Neural cell (in vitro differentiated cells): ENCODE results near the gene MAD2L1. TPM values are rescaled to one million over a fixed set of nuclear protein-coding genes. Genes with fewer than 3 reads are reported as not detected.

ENCODE experiments used
- H2AFZ ChIP-seq: fragments of 200-600, 300-800 bp; sonication (generic), shearing (Covaris generic); 2 replicates; pipeline ENCODE4 v1.6.0; 2014; ENCODE audit warnings: low read depth, mild to moderate bottlenecking, antibody characterized with exemption, low read length, moderate library complexity
- H3F3A ChIP-seq: fragments of 200-600 bp; shearing (Covaris generic); 2 replicates; pipeline ENCODE4 v1.6.1; 2016; ENCODE audit warnings: mild to moderate bottlenecking, moderate library complexity, mixed read lengths, antibody characterized with exemption, low read length; ENCODE audit not compliant: insufficient read depth, poor library complexity, severe bottlenecking
- H3K27ac ChIP-seq: fragments of 200-600, 300-800 bp; sonication (generic), shearing (Covaris generic); 2 replicates; pipeline ENCODE4 v1.5.1; 2014; ENCODE audit warnings: mild to moderate bottlenecking, low read length, moderate library complexity
- H3K27me3 ChIP-seq: fragments of 300-800, 200-600 bp; sonication (generic), shearing (Covaris generic); 2 replicates; pipeline ENCODE4 v1.6.0; 2014; ENCODE audit warnings: mild to moderate bottlenecking, low read depth, low read length, moderate library complexity; ENCODE audit not compliant: insufficient read depth
- H3K36me3 ChIP-seq: fragments of 300-800, 200-600 bp; sonication (generic), shearing (Covaris generic); 2 replicates; pipeline ENCODE4 v1.5.1; 2014; ENCODE audit warnings: mild to moderate bottlenecking, antibody characterized with exemption, low read length, moderate library complexity; ENCODE audit not compliant: insufficient read depth
- H3K4me2 ChIP-seq: fragments of 300-800, 200-600 bp; sonication (generic), shearing (Covaris generic); 2 replicates; pipeline ENCODE4 v1.6.0; 2014; ENCODE audit warnings: mild to moderate bottlenecking, low read length
- H3K4me3 ChIP-seq: fragments of 300-800, 200-600 bp; sonication (generic), shearing (Covaris generic); 2 replicates; pipeline ENCODE4 v1.5.1; 2014; ENCODE audit warnings: mild to moderate bottlenecking, low read length, moderate library complexity
- H3K79me2 ChIP-seq: fragments of 200-600 bp; shearing (Covaris generic); replicated peaks from 2 replicates; pipeline ENCODE4 v1.6.0; 2014; ENCODE audit warnings: mild to moderate bottlenecking, low read length, moderate library complexity; ENCODE audit not compliant: insufficient read depth
- H3K9ac ChIP-seq: fragments of 300-800, 200-600 bp; sonication (generic), shearing (Covaris generic); 2 replicates; pipeline ENCODE4 v1.6.1; 2016; ENCODE audit warnings: mild to moderate bottlenecking, low read length, mixed read lengths
- H3K9me2 ChIP-seq: fragments of 200-600 bp; shearing (Covaris generic); 2 replicates; pipeline ENCODE4 v1.6.1; 2016; ENCODE audit warnings: mild to moderate bottlenecking, low read length, mixed read lengths; ENCODE audit not compliant: insufficient read depth
- H3K9me3 ChIP-seq: fragments of 200-600, 300-800 bp; sonication (generic), shearing (Covaris generic); 2 replicates; pipeline ENCODE4 v1.6.1; 2016; ENCODE audit warnings: mild to moderate bottlenecking, mixed run types, low read length, moderate library complexity, mixed read lengths
- H4K20me1 ChIP-seq: fragments of 200-600 bp; shearing (Covaris generic); 2 replicates; pipeline ENCODE4 v1.6.1; 2016; ENCODE audit warnings: mild to moderate bottlenecking, mixed run types; ENCODE audit not compliant: insufficient read depth
- CTCF ChIP-seq: fragments of 450-650 bp; IDR thresholded peaks from 2 replicates; pipeline ENCODE4 v1.5.1; 2014; ENCODE audit warnings: antibody characterized with exemption, mild to moderate bottlenecking, moderate library complexity; ENCODE audit not compliant: poor library complexity, severe bottlenecking
- EP300 ChIP-seq: fragments of 450-650 bp; conservative IDR thresholded peaks from 2 replicates; pipeline ENCODE4 v1.6.1; 2014; ENCODE audit warnings: antibody characterized with exemption, mild to moderate bottlenecking, moderate library complexity; ENCODE audit not compliant: poor library complexity, severe bottlenecking
- EZH2 ChIP-seq: fragments of 200-600, 300-800 bp; shearing (Covaris generic), sonication (generic); IDR thresholded peaks from 2 replicates; pipeline ENCODE4 v1.6.1; 2014; ENCODE audit warnings: antibody characterized with exemption, low read length, borderline replicate concordance, mild to moderate bottlenecking; ENCODE audit not compliant: insufficient read depth, poor library complexity, severe bottlenecking
- MXI1 ChIP-seq: fragments of 450-650 bp; conservative IDR thresholded peaks from 2 replicates; pipeline ENCODE4 v1.6.1; 2014; ENCODE audit warnings: antibody characterized with exemption, mild to moderate bottlenecking; ENCODE audit not compliant: poor library complexity, severe bottlenecking
- POLR2AphosphoS5 ChIP-seq: IDR thresholded peaks from 2 replicates; pipeline ENCODE4 v1.6.1; 2012
- RAD21 ChIP-seq: fragments of 450-650 bp; conservative IDR thresholded peaks from 2 replicates; pipeline ENCODE4 v1.6.1; 2014; ENCODE audit warnings: antibody characterized with exemption, mild to moderate bottlenecking, moderate library complexity
- REST ChIP-seq: IDR thresholded peaks from 2 replicates; pipeline ENCODE4 v1.6.1; 2012; ENCODE audit warnings: borderline replicate concordance
- SMC3 ChIP-seq: fragments of 450-650 bp; conservative IDR thresholded peaks from 2 replicates; pipeline ENCODE4 v1.6.1; 2014; ENCODE audit warnings: antibody characterized with exemption, mild to moderate bottlenecking, moderate library complexity; ENCODE audit not compliant: poor library complexity
- TAF1 ChIP-seq: IDR thresholded peaks from 2 replicates; pipeline ENCODE4 v1.6.1; 2012; ENCODE audit warnings: low read depth
- polyA plus RNA-seq: library from polyadenylated mRNA; depleted of rRNA; stranded (reverse); fragments of >200 nt; gene quantifications from 2 replicates; pipeline ENCODE4 v1.2.3, GENCODE V29; 2014

Gene MAD2L1
- polyA plus RNA-seq, 1 donor from 2014 or later, result 7.3 TPM

GRCh38 chr4:120084327-120084726, 17.7 kb upstream of the MAD2L1 start:
- Histone ChIP-seq H3K9me2 (no peaks in the 10 kb centered on the region), H3K79me2 (no peaks in the 10 kb centered on the region), H3K4me2 (no peak overlapping the region), H4K20me1 (no peaks in the 10 kb centered on the region), H3K27ac (no peak overlapping the region), H2AFZ (no peak overlapping the region), H3K36me3 (no peaks in the 10 kb centered on the region), H3K9ac (no peak overlapping the region), H3F3A (no peaks in the 10 kb centered on the region), H3K4me3 (no peak overlapping the region), H3K9me3 (no peaks in the 10 kb centered on the region), H3K27me3 (no peaks in the 10 kb centered on the region)
- TF ChIP-seq TAF1 (no peak), POLR2AphosphoS5 (no peak), SMC3 (no peak), EP300 (no peak), EZH2 (no peak), MXI1 (no peak), CTCF (no peak), RAD21 (no peak), REST (no peak)

GRCh38 chr4:120083152-120083551, 16.5 kb upstream of the MAD2L1 start:
- no peaks in the 10 kb centered on the region for H3K79me2 ChIP-seq
- no peak for TF ChIP-seq EP300
- no peak for TF ChIP-seq RAD21
- no peak for TF ChIP-seq CTCF
- no peak overlapping the region for H3K4me2 ChIP-seq
- no peak overlapping the region for H3K4me3 ChIP-seq
- H4K20me1 ChIP-seq, result no peaks in the 10 kb centered on the region
- no peak overlapping the region for H3K27ac ChIP-seq
- no peaks in the 10 kb centered on the region for H3K27me3 ChIP-seq
- no peaks in the 10 kb centered on the region for H3K36me3 ChIP-seq
- no peak overlapping the region for H3K9ac ChIP-seq
- no peaks in the 10 kb centered on the region for H3K9me3 ChIP-seq
- no peaks in the 10 kb centered on the region for H3K9me2 ChIP-seq
- H2AFZ ChIP-seq, result no peak overlapping the region
- no peaks in the 10 kb centered on the region for H3F3A ChIP-seq
